PC-3 (cell line): ENCODE data around the gene GABRA5.

Experiments used
- CTCF ChIP-seq: fragments of 300-600 bp; sonication (generic); conservative IDR thresholded peaks from 2 replicates; pipeline ENCODE4 v1.5.1; 2017; ENCODE audit warnings: antibody characterized with exemption, low read depth, mild to moderate bottlenecking, low read length
- EZH2 ChIP-seq: fragments of 300-600 bp; sonication (generic); IDR thresholded peaks from one replicate; pipeline ENCODE4 v1.6.1; 2017; ENCODE audit warnings: antibody characterized with exemption, mild to moderate bottlenecking, low read length; ENCODE audit not compliant: unreplicated experiment

- TF ChIP-seq CTCF (no peak), EZH2 (no peak)
These were observed 24.1 kb downstream of the GABRA5 start for GRCh38 chr15:26890988-26891387.
